Measurements from ENCODE around the gene ABCB6.

Gene ABCB6

GRCh38 chr2:219182331-219183150, 36.2 kb downstream of the ABCB6 start:
- DNase-seq = peak in 1 of 2 donors; percentile 6

- no peak for DNase-seq
These were observed 37.2 kb downstream of the ABCB6 start for GRCh38 chr2:219181531-219181930.

GRCh38 chr2:219180961-219181360, 37.8 kb downstream of the ABCB6 start:
- no peak for DNase-seq

GRCh38 chr2:219179601-219180465, 38.9 kb downstream of the ABCB6 start:
- DNase-seq = no peak

- DNase-seq = peak in 1 of 2 donors; percentile 54
These were observed 40.2 kb downstream of the ABCB6 start for GRCh38 chr2:219178377-219179175.

- DNase-seq = peak; percentile 90 to 91
These were observed 41.0 kb downstream of the ABCB6 start, which contains the start of gene RETREG2 for GRCh38 chr2:219177552-219178376. TSS of gene RETREG2 (plus strand) at chr2:219178275. CDS start at chr2:219178353, 78 bp downstream.

- DNase-seq = peak; percentile 85 to 91
These were observed 41.8 kb downstream of the ABCB6 start, which contains the start of gene CNPPD1 for GRCh38 chr2:219176818-219177551. TSS of gene CNPPD1 (minus strand) at chr2:219176925. CDS start at chr2:219176828, 97 bp downstream.

GRCh38 chr2:219175928-219176817, 42.6 kb downstream of the ABCB6 start:
- peak; percentile 20 to 59 for DNase-seq

GRCh38 chr2:219175486-219175885, 43.3 kb downstream of the ABCB6 start:
- DNase-seq = no peak

- DNase-seq = no peak
These were observed 44.0 kb downstream of the ABCB6 start for GRCh38 chr2:219174801-219175200.

- DNase-seq = no peak
These were observed 44.6 kb downstream of the ABCB6 start for GRCh38 chr2:219174146-219174545.

- DNase-seq = no peak
These were observed 45.6 kb downstream of the ABCB6 start for GRCh38 chr2:219173176-219173575.

GRCh38 chr2:219172231-219173154, 46.3 kb downstream of the ABCB6 start:
- DNase-seq = no peak

- peak; percentile 26 to 67 for DNase-seq
These were observed 47.5 kb downstream of the ABCB6 start for GRCh38 chr2:219171231-219171651.

- DNase-seq = no peak
These were observed 48.7 kb downstream of the ABCB6 start, which contains the start of gene SLC23A3 for GRCh38 chr2:219169930-219170654. TSS of gene SLC23A3 (minus strand) at chr2:219170029. CDS start at chr2:219169984, 45 bp downstream.

- no peak for DNase-seq
These were observed 49.8 kb downstream of the ABCB6 start for GRCh38 chr2:219168932-219169331.

- no peak for DNase-seq
These were observed 50.2 kb downstream of the ABCB6 start for GRCh38 chr2:219168526-219168925.

GRCh38 chr2:219167997-219168396, 50.8 kb downstream of the ABCB6 start:
- DNase-seq = no peak

All from CD4-positive, alpha-beta T cell treated with Interferon alpha-2 for 1 hour (primary cell).